SU-DHL-6 (cell line): ENCODE measurements around the gene LDB3.

ENCODE experiments used
- H2AFZ ChIP-seq: fragments of 200-600 bp; sonication (generic); 2 replicates; pipeline ENCODE4 v1.6.1; 2014; ENCODE audit warnings: low read depth, mild to moderate bottlenecking, moderate library complexity, mixed read lengths, antibody characterized with exemption, low read length; ENCODE audit not compliant: severe bottlenecking
- H3F3A ChIP-seq: fragments of 200-600 bp; shearing (Covaris generic); 2 replicates; pipeline ENCODE4 v1.6.0; 2016; ENCODE audit warnings: antibody characterized with exemption, mild to moderate bottlenecking; ENCODE audit not compliant: insufficient read depth
- H3K27ac ChIP-seq: fragments of 200-600 bp; sonication (generic); 2 replicates; pipeline ENCODE4 v1.5.1; 2016; ENCODE audit warnings: low read depth, mild to moderate bottlenecking, low read length, moderate library complexity, mixed read lengths
- H3K27me3 ChIP-seq: fragments of 200-600 bp; sonication (generic), shearing (Covaris generic); 2 replicates; pipeline ENCODE4 v1.6.0; 2014; ENCODE audit warnings: mild to moderate bottlenecking, low read length
- H3K36me3 ChIP-seq: fragments of 200-600 bp; sonication (generic); 2 replicates; pipeline ENCODE4 v1.6.1; 2014; ENCODE audit warnings: mild to moderate bottlenecking, low read length, mixed read lengths
- H3K4me2 ChIP-seq: fragments of 300-600, 200-600 bp; shearing (Covaris generic), sonication (generic); 2 replicates; pipeline ENCODE4 v1.6.0; 2014; ENCODE audit warnings: low read length, low read depth, mild to moderate bottlenecking; ENCODE audit not compliant: poor library complexity, severe bottlenecking
- H3K4me3 ChIP-seq: fragments of 200-600 bp; sonication (generic); 2 replicates; pipeline ENCODE4 v1.5.1; 2014; ENCODE audit warnings: antibody characterized with exemption, low read length, mild to moderate bottlenecking, mixed read lengths; ENCODE audit not compliant: insufficient read depth, poor library complexity, severe bottlenecking
- H3K79me2 ChIP-seq: fragments of 200-600 bp; sonication (generic); 2 replicates; pipeline ENCODE4 v1.6.1; 2014; ENCODE audit warnings: mild to moderate bottlenecking, low read length, moderate library complexity; ENCODE audit not compliant: insufficient read depth
- H3K9ac ChIP-seq: fragments of 200-600 bp; sonication (generic); 2 replicates; pipeline ENCODE4 v1.7.0; 2014; ENCODE audit warnings: mild to moderate bottlenecking, low read length
- H3K9me2 ChIP-seq: fragments of 200-600 bp; sonication (generic); replicated peaks from 2 replicates; pipeline ENCODE4 v1.6.1; 2014; ENCODE audit warnings: low read length; ENCODE audit not compliant: insufficient read depth
- H3K9me3 ChIP-seq: fragments of 200-600 bp; sonication (generic); 2 replicates; pipeline ENCODE4 v1.6.1; 2014; ENCODE audit warnings: low read length, mixed read lengths; ENCODE audit not compliant: insufficient read depth
- H4K20me1 ChIP-seq: fragments of 200-600 bp; sonication (generic); 2 replicates; pipeline ENCODE4 v1.6.1; 2014; ENCODE audit warnings: low read depth, mild to moderate bottlenecking, antibody characterized with exemption, low read length, moderate library complexity, mixed read lengths
- CTCF ChIP-seq: fragments of 200-600 bp; sonication (generic); IDR thresholded peaks from one replicate; pipeline ENCODE4 v1.5.1; 2017; ENCODE audit warnings: antibody characterized with exemption, mild to moderate bottlenecking, low read length, moderate library complexity; ENCODE audit not compliant: insufficient read depth, poor library complexity, severe bottlenecking
- EZH2phosphoT487 ChIP-seq: fragments of 200-600 bp; sonication (generic), shearing (Covaris generic); conservative IDR thresholded peaks from 2 replicates; pipeline ENCODE4 v1.6.1; 2018; ENCODE audit warnings: mild to moderate bottlenecking, antibody characterized with exemption, low read length, moderate library complexity, mixed read lengths

LDB3 gene

GRCh38 chr10:86665868-86666267 lies 2.4 kb upstream of the LDB3 start:
- Histone ChIP-seq H3K27ac (no peak overlapping the region), H3K9me3 (no peaks in the 10 kb centered on the region), H2AFZ (no peak overlapping the region), H3K36me3 (no peaks in the 10 kb centered on the region), H3K9me2 (no peaks in the 10 kb centered on the region), H3K4me3 (no peak overlapping the region), H3K4me2 (no peak overlapping the region), H3K27me3 (no peaks in the 10 kb centered on the region), H3K9ac (no peak overlapping the region), H3K79me2 (no peaks in the 10 kb centered on the region), H3F3A (no peaks in the 10 kb centered on the region), H4K20me1 (no peaks in the 10 kb centered on the region)
- TF ChIP-seq EZH2phosphoT487 (no peak), CTCF (no peak)

- Histone ChIP-seq H2AFZ (no peak overlapping the region), H3F3A (no peaks in the 10 kb centered on the region), H3K4me3 (no peak overlapping the region), H3K79me2 (no peaks in the 10 kb centered on the region), H3K36me3 (no peaks in the 10 kb centered on the region), H3K9ac (no peak overlapping the region), H3K4me2 (no peak overlapping the region), H3K27ac (no peak overlapping the region), H4K20me1 (no peaks in the 10 kb centered on the region), H3K9me3 (no peaks in the 10 kb centered on the region), H3K27me3 (no peaks in the 10 kb centered on the region), H3K9me2 (no peaks in the 10 kb centered on the region)
- TF ChIP-seq EZH2phosphoT487 = no peak
- no peak for TF ChIP-seq CTCF
Measured at GRCh38 chr10:86666538-86666937, 1.8 kb upstream of the LDB3 start.

GRCh38 chr10:86667421-86668181 lies 710 bp upstream of the LDB3 start:
- Histone ChIP-seq H3K36me3 (no peaks in the 10 kb centered on the region), H3K27ac (no peak overlapping the region), H2AFZ (no peak overlapping the region), H4K20me1 (no peaks in the 10 kb centered on the region), H3K4me2 (no peak overlapping the region), H3K9me3 (no peaks in the 10 kb centered on the region), H3K4me3 (no peak overlapping the region), H3K27me3 (no peaks in the 10 kb centered on the region), H3K9ac (no peak overlapping the region), H3K9me2 (no peaks in the 10 kb centered on the region), H3K79me2 (no peaks in the 10 kb centered on the region), H3F3A (no peaks in the 10 kb centered on the region)
- TF ChIP-seq EZH2phosphoT487 = no peak
- TF ChIP-seq CTCF = no peak
